Esophagus muscularis mucosa (tissue), 4 donors: ENCODE data around the gene CDC6.

Experiments
- CTCF ChIP-seq, 3 experiments: fragments of 200-600 bp in 2 of 3; fragments of 450-650 bp in 1 of 3; sonication (generic) in 2 of 3; IDR thresholded peaks; one replicate each; pipeline ENCODE4 v1.5.1; 2017 to 2019; ENCODE audit warnings: antibody characterized with exemption in 3 of 3, mild to moderate bottlenecking in 2 of 3, moderate library complexity in 1 of 3
- EP300 ChIP-seq: sonication (generic); formaldehyde crosslinking; IDR thresholded peaks from one replicate; pipeline ENCODE4 v1.6.1; 2017; ENCODE audit warnings: antibody characterized with exemption
- POLR2A ChIP-seq: fragments of 450-650 bp; IDR thresholded peaks from one replicate; pipeline ENCODE4 v1.6.1; 2017; ENCODE audit warnings: antibody characterized with exemption, moderate library complexity, mild to moderate bottlenecking, low read depth
- POLR2AphosphoS5 ChIP-seq, 2 donors: sonication (generic); formaldehyde crosslinking; IDR thresholded peaks; one replicate each; pipeline ENCODE4 v1.6.1; 2017; ENCODE audit warnings: antibody characterized with exemption in 2 of 2

GRCh38 chr17:40295488-40296436, 8.1 kb downstream of the CDC6 start:
- TF ChIP-seq CTCF (IDR thresholded peaks at IDR 0.05) (no peak), POLR2AphosphoS5 (IDR thresholded peaks at IDR 0.05) (no peak), EP300 (no peak), POLR2A (no peak)
